Spleen (tissue), 11 donors: ENCODE measurements around the gene KCNA1. TPM values are rescaled to one million over a fixed set of nuclear protein-coding genes. Genes with fewer than 3 reads are reported as not detected.

Source experiments
- DNase-seq: peaks from one replicate; pipeline ENCODE4 v3.0.0-alpha.2; 2020
- H3K27ac ChIP-seq, 8 donors: fragments of 200-600 bp; sonication (generic) in 7 of 8; 1 replicate in 4 of 8; 2 replicates in 4 of 8; pipeline versions ENCODE4 v1.5.0 to v1.8.0; 2016 to 2021; ENCODE audit warnings: inconsistent platforms in 4 of 8, mild to moderate bottlenecking in 4 of 8, moderate library complexity in 1 of 8
- H3K27me3 ChIP-seq, 7 donors: fragments of 200-600 bp; sonication (generic) in 6 of 7; replicated peaks in 1 of 7; 1 replicate in 4 of 7; 2 replicates in 3 of 7; pipeline versions ENCODE4 v1.5.0 to v1.8.0; 2016 to 2021; ENCODE audit warnings: inconsistent platforms in 3 of 7, mild to moderate bottlenecking in 1 of 7
- H3K36me3 ChIP-seq, 6 donors: fragments of 200-600 bp; sonication (generic) in 5 of 6; 1 replicate in 4 of 6; 2 replicates in 2 of 6; pipeline versions ENCODE4 v1.5.0 to v1.8.0; 2016 to 2021; ENCODE audit warnings: inconsistent platforms in 2 of 6
- H3K4me1 ChIP-seq, 6 donors: fragments of 200-600 bp; sonication (generic) in 5 of 6; 1 replicate in 3 of 6; 2 replicates in 3 of 6; pipeline versions ENCODE4 v1.5.0 to v1.8.0; 2016 to 2021; ENCODE audit warnings: inconsistent platforms in 3 of 6
- H3K4me3 ChIP-seq, 8 donors: fragments of 200-600 bp; sonication (generic) in 7 of 8; 1 replicate in 4 of 8; 2 replicates in 4 of 8; pipeline versions ENCODE4 v1.5.0 to v1.8.0; 2016 to 2021; ENCODE audit warnings: inconsistent platforms in 4 of 8, mild to moderate bottlenecking in 4 of 8, moderate library complexity in 2 of 8
- H3K9me3 ChIP-seq, 8 donors: fragments of 200-600 bp; sonication (generic) in 7 of 8; 1 replicate in 4 of 8; 2 replicates in 4 of 8; pipeline versions ENCODE4 v1.5.0 to v1.8.0; 2016 to 2021; ENCODE audit warnings: inconsistent platforms in 4 of 8
- POLR2A ChIP-seq, 3 donors: fragments of 450-650 bp; IDR thresholded peaks; one replicate each; pipeline ENCODE4 v1.5.1; 2017; ENCODE audit warnings: antibody characterized with exemption in 3 of 3, mild to moderate bottlenecking in 1 of 3
- POLR2AphosphoS5 ChIP-seq, 3 donors: sonication (generic); formaldehyde crosslinking; IDR thresholded peaks; one replicate each; pipeline ENCODE4 v1.5.1; 2017; ENCODE audit warnings: antibody characterized with exemption in 3 of 3
- WGBS, 5 donors: extraction: QIAGEN DNeasy Blood & Tissue Kit in 3 of 5; methylation state at CpG; one replicate each; pipeline versions ENCODE4 v1.1.5 to v1.1.7; 2013 to 2018; 5-methylcytosine and 5-hydroxymethylcytosine counted together
- intact Hi-C: fragments of 100-400 bp; cut with DNase I; formaldehyde crosslinking; loops from one replicate; pipeline ENCODE4 v1.15.0; 2023; ENCODE audit warnings: low total_unique reads
- polyA plus RNA-seq, 3 donors: library from polyadenylated mRNA; stranded (reverse); fragments of 200-250 nt; gene quantifications; one replicate each; pipeline ENCODE4 v1.2.1, GENCODE V29; 2013
- total RNA-seq, 7 donors: library from RNA; depleted of rRNA in 3 of 7; stranded (reverse); fragments of >200 nt in 3 of 7; fragmentation: NEBNext Ultra II Directional in 4 of 7; extraction: Animal tissue kit (Norgen Biotek cat#: 25700) in 4 of 7; gene quantifications; one replicate each; pipeline versions ENCODE4 v1.1.0 to v1.2.1, GENCODE V29; 2016 to 2021
- TF ChIP-seq, protein P1 (sequence below), 11 experiments: fragments of 200-600 bp in 7 of 11; fragments of 450-650 bp in 4 of 11; sonication (generic) in 4 of 11; IDR thresholded peaks in 8 of 11; conservative IDR thresholded peaks in 3 of 11; 1 replicate in 7 of 11; 2 replicates in 4 of 11; pipeline versions ENCODE4 v1.4.0 to v1.8.0; 2016 to 2021; ENCODE audit warnings: antibody characterized with exemption in 11 of 11, inconsistent platforms in 4 of 11, mild to moderate bottlenecking in 1 of 11
- donor health status: healthy with polysubstance abuse.
- donor health status: DM: no; HTN: no; CAD: no; lungs with moderate emphysema.
- donor health status: DM: no; HTN: no; CAD: no.
- donor health status: Bipolar disorder and iron deficiency.
- donor health status: healthy.
- donor health status: DM: no; HTN: no; CAD: no.
- donor health status: DM: yes; HTN: yes; CAD: no.

KCNA1 gene
- total and polyA plus RNA-seq, 10 donors = 0.13 to 0.32 (median 0.21) TPM; not detected in 4

DNA sequence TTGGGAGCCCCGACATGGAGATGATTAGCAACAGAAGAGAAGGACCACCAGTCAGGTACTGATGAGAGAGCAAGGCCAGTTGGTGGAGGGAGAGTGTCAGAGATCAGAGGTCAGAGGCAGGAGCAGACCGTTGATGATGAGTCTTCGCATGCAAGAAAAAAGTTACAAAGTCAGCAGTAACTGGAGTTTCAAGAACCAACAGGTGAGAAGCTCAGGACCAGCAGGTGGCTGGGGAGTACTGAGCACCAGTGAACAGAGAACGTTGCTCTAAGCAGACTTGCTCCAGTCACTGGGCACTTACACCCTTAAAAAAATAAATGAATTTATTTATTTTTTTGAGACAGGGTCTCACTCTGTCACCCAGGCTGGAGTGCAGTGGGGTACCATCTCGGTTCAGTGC is 44.5 kb upstream of the KCNA1 start:
- WGBS, 5 donors = 62 to 78% (median 70%) methylated on average over 5 of the region's 5 CpGs
- no peak for DNase-seq
- intact Hi-C loops = no loop called here
- peaks cover 0 to 66% (median 11%) of the 10 kb centered on the region in 7 donors for H3K27me3 ChIP-seq
- H3K4me1 ChIP-seq = no peaks in the 10 kb centered on the region
- no peak overlapping the region for H3K27ac ChIP-seq
- H3K4me3 ChIP-seq = no peak overlapping the region
- no peaks in the 10 kb centered on the region for H3K9me3 ChIP-seq
- H3K36me3 ChIP-seq = no peaks in the 10 kb centered on the region
- TF ChIP-seq POLR2AphosphoS5 (IDR thresholded peaks at IDR 0.05) (no peak), POLR2A (IDR thresholded peaks at IDR 0.05) (no peak)
- TF ChIP-seq, protein P1, sequence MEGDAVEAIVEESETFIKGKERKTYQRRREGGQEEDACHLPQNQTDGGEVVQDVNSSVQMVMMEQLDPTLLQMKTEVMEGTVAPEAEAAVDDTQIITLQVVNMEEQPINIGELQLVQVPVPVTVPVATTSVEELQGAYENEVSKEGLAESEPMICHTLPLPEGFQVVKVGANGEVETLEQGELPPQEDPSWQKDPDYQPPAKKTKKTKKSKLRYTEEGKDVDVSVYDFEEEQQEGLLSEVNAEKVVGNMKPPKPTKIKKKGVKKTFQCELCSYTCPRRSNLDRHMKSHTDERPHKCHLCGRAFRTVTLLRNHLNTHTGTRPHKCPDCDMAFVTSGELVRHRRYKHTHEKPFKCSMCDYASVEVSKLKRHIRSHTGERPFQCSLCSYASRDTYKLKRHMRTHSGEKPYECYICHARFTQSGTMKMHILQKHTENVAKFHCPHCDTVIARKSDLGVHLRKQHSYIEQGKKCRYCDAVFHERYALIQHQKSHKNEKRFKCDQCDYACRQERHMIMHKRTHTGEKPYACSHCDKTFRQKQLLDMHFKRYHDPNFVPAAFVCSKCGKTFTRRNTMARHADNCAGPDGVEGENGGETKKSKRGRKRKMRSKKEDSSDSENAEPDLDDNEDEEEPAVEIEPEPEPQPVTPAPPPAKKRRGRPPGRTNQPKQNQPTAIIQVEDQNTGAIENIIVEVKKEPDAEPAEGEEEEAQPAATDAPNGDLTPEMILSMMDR (IDR thresholded peaks at IDR 0.05 in 8 of 11, conservative IDR thresholded peaks at IDR 0.05 in 3 of 11) = no peak

DNA sequence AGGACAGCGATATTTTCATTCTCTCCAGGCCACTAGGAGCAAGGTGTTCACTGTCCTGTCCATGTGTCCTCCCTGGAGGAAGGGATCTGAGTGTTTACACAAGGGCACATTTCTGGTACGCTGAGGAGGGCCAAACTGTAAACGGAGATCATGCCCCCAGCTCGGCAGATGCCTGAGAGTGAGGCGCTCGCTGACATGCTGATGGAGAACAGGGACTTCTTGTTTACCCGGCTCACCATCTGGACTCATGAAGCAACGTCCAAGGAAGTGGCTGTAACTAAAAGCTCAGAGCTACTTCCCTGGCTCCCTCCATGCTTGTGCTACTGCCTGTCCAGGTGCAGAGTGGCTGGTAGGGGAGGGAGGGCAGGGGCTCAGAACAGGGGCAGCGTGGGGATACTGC is 43.4 kb upstream of the KCNA1 start:
- no peaks in the 10 kb centered on the region for H3K9me3 ChIP-seq
- TF ChIP-seq, protein P1 (IDR thresholded peaks at IDR 0.05 in 8 of 11, conservative IDR thresholded peaks at IDR 0.05 in 3 of 11) = no peak
- TF ChIP-seq POLR2AphosphoS5 (IDR thresholded peaks at IDR 0.05) = no peak
- TF ChIP-seq POLR2A (IDR thresholded peaks at IDR 0.05) = no peak
- intact Hi-C loops = no loop called here
- no peaks in the 10 kb centered on the region for H3K4me1 ChIP-seq
- H3K27ac ChIP-seq = no peak overlapping the region
- peaks cover 0 to 61% (median 11%) of the 10 kb centered on the region in 7 donors for H3K27me3 ChIP-seq
- 37 to 47% (median 44%) methylated on average over 7 to 9 of the region's 9 CpGs for WGBS, 5 donors
- no peaks in the 10 kb centered on the region for H3K36me3 ChIP-seq
- DNase-seq = no peak
- no peak overlapping the region for H3K4me3 ChIP-seq

DNA sequence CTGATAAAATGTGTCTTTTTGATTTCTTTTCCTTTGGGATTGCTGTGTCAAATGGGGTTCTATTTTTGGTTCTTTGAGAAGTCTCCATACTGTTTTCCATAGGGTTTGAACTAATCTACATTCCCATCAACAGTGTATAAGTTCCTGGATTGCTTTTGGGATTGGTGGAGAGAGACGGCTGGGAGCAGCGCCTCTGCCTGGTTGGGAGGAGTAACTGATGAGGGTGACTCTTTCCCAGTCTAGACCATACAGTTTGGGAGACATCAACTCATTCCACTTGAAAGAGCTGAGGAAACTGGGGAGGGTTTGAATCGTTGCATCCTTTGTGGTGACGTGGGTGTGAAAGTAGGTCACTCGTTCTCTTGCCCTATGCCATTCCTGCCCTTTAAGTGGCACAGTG is 42.3 kb upstream of the KCNA1 start:
- no peak for DNase-seq
- 73 to 82% (median 79%) methylated on average over 5 of the region's 5 CpGs for WGBS, 5 donors
- TF ChIP-seq POLR2A (IDR thresholded peaks at IDR 0.05) = no peak
- no peak for TF ChIP-seq POLR2AphosphoS5 (IDR thresholded peaks at IDR 0.05)
- TF ChIP-seq, protein P1 (IDR thresholded peaks at IDR 0.05 in 8 of 11, conservative IDR thresholded peaks at IDR 0.05 in 3 of 11) = no peak
- no peaks in the 10 kb centered on the region for H3K4me1 ChIP-seq
- no peak overlapping the region for H3K4me3 ChIP-seq
- intact Hi-C loops = no loop called here
- H3K27me3 ChIP-seq = peaks cover 0 to 63% (median 14%) of the 10 kb centered on the region in 7 donors
- H3K27ac ChIP-seq = no peak overlapping the region
- no peaks in the 10 kb centered on the region for H3K36me3 ChIP-seq
- no peaks in the 10 kb centered on the region for H3K9me3 ChIP-seq

DNA sequence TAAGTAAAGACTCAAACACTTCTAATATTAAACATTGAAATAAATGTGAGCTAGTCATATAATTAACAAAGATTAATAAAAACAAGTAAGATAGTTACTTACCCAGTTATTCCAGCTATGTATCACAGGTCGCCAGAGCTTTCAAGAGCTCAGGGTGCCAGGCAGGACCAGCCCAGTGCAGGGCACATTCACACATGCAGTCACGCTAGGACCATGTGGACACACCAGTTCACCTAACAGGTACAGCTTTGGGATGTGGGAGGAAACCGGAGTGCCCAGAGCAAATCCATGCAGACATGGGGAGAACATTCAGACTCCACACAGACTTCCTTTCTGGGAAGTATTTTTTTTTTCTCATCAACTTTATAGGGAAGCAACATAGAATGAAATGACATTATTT is 39.3 kb upstream of the KCNA1 start:
- H3K27me3 ChIP-seq = peaks cover 0 to 48% (median 14%) of the 10 kb centered on the region in 7 donors
- TF ChIP-seq POLR2AphosphoS5 (IDR thresholded peaks at IDR 0.05) = no peak
- TF ChIP-seq POLR2A (IDR thresholded peaks at IDR 0.05) = no peak
- TF ChIP-seq, protein P1 (IDR thresholded peaks at IDR 0.05 in 8 of 11, conservative IDR thresholded peaks at IDR 0.05 in 3 of 11) = no peak
- no peaks in the 10 kb centered on the region for H3K4me1 ChIP-seq
- H3K36me3 ChIP-seq = no peaks in the 10 kb centered on the region
- intact Hi-C loops = no loop called here
- 85 to 90% (median 87%) methylated on average over 3 of the region's 3 CpGs for WGBS, 5 donors
- no peak overlapping the region for H3K27ac ChIP-seq
- no peak overlapping the region for H3K4me3 ChIP-seq
- no peak for DNase-seq
- H3K9me3 ChIP-seq = no peaks in the 10 kb centered on the region
